Measurements from ENCODE around the gene ZG16B. TPM values are rescaled to one million over a fixed set of nuclear protein-coding genes. Genes with fewer than 3 reads are reported as not detected.
A peak's percentile ranks its signal among the peaks of the same experiment; 100 is the strongest.

ZG16B gene
- total RNA-seq, 1 experiment from 2014 or later: 19.9 TPM

DNA sequence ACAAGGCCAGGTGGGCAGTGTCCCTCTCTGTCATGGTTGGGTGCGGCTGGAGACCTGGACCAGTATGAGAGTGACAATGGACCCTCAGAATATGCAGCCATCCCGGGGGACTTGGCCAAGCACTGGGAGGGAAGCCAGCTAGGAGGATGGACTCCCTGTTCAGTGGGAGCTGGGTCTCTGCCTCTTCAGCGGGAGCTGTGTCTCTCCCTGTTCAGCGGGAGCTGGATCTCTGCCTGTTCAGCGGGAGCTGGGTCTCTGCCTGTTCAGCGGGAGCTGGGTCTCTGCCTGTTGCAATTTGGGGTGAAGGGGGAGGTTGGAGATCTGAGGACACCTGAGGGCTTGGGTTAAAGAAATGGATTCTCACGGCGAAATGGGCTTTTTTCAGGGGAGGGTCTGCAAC is 38.9 kb upstream of the ZG16B start:
- Histone ChIP-seq H3K27ac (no peak overlapping the region), H3K9me3 (ENCODE audit: insufficient read depth, low read depth) (no peaks in the 10 kb centered on the region), H2AFZ (no peak overlapping the region), H4K20me1 (ENCODE audit: insufficient read depth) (no peaks in the 10 kb centered on the region), H3K9me2 (ENCODE audit: insufficient read depth) (no peaks in the 10 kb centered on the region), H3K4me2 (no peak overlapping the region), H3F3A (ENCODE audit: insufficient read depth, low read depth) (peaks cover 40% of the 10 kb centered on the region), H3K4me1 (replicated peaks; ENCODE audit: insufficient read depth) (peaks cover 32% of the 10 kb centered on the region), H3K4me3 (no peak overlapping the region), H3K36me3 (ENCODE audit: low read depth) (no peaks in the 10 kb centered on the region), H3K27me3 (ENCODE audit: insufficient read depth, low read depth) (peaks cover 3% of the 10 kb centered on the region; the same call in 1 of the 2 replicates), H3K79me2 (ENCODE audit: low read depth) (no peaks in the 10 kb centered on the region)
- BruUV-seq (replicated peaks): no TSS peak
- DNase-seq: no peak
- POLR2A ChIA-PET (ENCODE audit: unreplicated experiment): no interaction called here
- intact Hi-C loops (cut with micrococcal nuclease; ENCODE audit: unreplicated experiment): no loop called here
- TF ChIP-seq, protein P1, sequence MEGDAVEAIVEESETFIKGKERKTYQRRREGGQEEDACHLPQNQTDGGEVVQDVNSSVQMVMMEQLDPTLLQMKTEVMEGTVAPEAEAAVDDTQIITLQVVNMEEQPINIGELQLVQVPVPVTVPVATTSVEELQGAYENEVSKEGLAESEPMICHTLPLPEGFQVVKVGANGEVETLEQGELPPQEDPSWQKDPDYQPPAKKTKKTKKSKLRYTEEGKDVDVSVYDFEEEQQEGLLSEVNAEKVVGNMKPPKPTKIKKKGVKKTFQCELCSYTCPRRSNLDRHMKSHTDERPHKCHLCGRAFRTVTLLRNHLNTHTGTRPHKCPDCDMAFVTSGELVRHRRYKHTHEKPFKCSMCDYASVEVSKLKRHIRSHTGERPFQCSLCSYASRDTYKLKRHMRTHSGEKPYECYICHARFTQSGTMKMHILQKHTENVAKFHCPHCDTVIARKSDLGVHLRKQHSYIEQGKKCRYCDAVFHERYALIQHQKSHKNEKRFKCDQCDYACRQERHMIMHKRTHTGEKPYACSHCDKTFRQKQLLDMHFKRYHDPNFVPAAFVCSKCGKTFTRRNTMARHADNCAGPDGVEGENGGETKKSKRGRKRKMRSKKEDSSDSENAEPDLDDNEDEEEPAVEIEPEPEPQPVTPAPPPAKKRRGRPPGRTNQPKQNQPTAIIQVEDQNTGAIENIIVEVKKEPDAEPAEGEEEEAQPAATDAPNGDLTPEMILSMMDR (conservative IDR thresholded peaks at IDR 0.05): no peak
- TF ChIP-seq EZH2 (IDR thresholded peaks at IDR 0.05; ENCODE audit: low read depth): no peak
- CTCF ChIA-PET: no interaction called here

DNA sequence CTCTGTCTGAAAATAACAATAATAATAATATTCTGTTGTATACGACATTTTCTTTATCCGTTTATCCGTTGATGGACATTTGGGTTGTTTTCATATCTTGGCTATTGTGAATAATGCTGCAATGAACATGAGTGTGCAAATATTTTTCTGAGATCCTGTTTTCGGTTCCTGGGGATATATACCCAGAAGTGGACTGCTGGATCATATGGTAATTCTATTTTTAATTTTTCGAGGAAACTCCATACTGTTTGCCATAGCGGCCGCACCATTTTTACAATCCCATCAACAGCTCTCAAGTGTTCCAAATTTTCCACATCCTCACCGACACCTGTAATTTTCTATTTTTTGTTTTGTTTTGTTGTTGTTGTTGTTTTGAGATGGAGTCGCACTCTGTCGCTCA is 37.2 kb upstream of the ZG16B start:
- Histone ChIP-seq H3K27ac (no peak overlapping the region), H4K20me1 (ENCODE audit: insufficient read depth) (no peaks in the 10 kb centered on the region), H3K9me2 (ENCODE audit: insufficient read depth) (no peaks in the 10 kb centered on the region), H3K79me2 (ENCODE audit: low read depth) (no peaks in the 10 kb centered on the region), H3K27me3 (ENCODE audit: insufficient read depth, low read depth) (no peaks in the 10 kb centered on the region), H3F3A (ENCODE audit: insufficient read depth, low read depth) (peaks cover 44% of the 10 kb centered on the region), H3K4me2 (no peak overlapping the region), H3K9me3 (ENCODE audit: insufficient read depth, low read depth) (no peaks in the 10 kb centered on the region), H3K36me3 (ENCODE audit: low read depth) (no peaks in the 10 kb centered on the region), H3K4me3 (no peak overlapping the region), H2AFZ (no peak overlapping the region), H3K4me1 (replicated peaks; ENCODE audit: insufficient read depth) (peaks cover 39% of the 10 kb centered on the region)
- POLR2A ChIA-PET (ENCODE audit: unreplicated experiment): no interaction called here
- CTCF ChIA-PET: interaction anchor here (0.7 kb wide), 1 partner anchor 17 kb away, joined by 3 read pairs; no protein-coding TSS in a partner anchor
- TF ChIP-seq, protein P1 (conservative IDR thresholded peaks at IDR 0.05): no peak
- TF ChIP-seq EZH2 (IDR thresholded peaks at IDR 0.05; ENCODE audit: low read depth): no peak
- intact Hi-C loops (cut with micrococcal nuclease; ENCODE audit: unreplicated experiment): no loop called here
- DNase-seq: no peak
- BruUV-seq (replicated peaks): no TSS peak

DNA sequence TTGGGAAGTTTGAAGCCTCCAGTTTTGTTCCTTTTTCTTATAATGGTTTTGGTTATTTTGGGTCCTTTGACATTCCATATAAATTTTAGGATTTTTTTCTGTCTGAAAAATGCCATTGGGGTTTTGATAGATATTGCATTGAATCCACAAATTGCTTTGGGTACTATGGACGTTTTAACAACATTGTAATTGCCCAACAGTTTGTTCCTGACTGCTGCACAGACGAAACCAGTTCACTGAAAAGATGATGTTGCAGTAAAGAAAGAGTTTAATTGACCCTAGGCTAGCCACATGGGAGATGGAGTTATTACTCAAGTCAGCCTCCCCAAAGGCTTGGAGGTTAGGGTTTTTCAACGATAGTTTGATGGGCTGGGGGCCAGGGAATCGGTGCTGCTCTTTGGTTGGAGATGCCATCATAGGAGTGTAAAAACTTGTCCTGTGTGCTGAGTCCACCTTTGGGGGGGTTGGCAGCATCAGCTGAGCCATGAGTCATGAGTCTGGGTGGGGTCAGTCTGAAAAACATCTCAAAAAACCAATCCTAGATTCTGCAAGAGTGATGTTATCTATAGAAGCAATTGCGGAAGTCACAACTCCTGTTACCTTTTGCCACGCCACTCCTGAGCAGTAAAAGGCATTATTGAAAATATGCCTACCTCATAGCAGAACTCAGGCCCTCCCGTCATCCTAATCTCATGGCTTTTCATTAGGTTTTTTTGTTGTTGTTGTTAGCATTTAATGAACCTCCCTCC is 34.5 kb upstream of the ZG16B start:
- POLR2A ChIA-PET (ENCODE audit: unreplicated experiment): no interaction called here
- Histone ChIP-seq H3K4me1 (replicated peaks; ENCODE audit: insufficient read depth) (peaks cover 53% of the 10 kb centered on the region), H4K20me1 (ENCODE audit: insufficient read depth) (no peaks in the 10 kb centered on the region), H3K4me2 (peak overlapping the region; percentile 67), H3K36me3 (ENCODE audit: low read depth) (no peaks in the 10 kb centered on the region), H3K27me3 (ENCODE audit: insufficient read depth, low read depth) (no peaks in the 10 kb centered on the region), H3K9me3 (ENCODE audit: insufficient read depth, low read depth) (no peaks in the 10 kb centered on the region), H2AFZ (peak overlapping the region; percentile 39; the same call in 1 of the 2 replicates), H3K27ac (peak overlapping the region; percentile 87), H3F3A (ENCODE audit: insufficient read depth, low read depth) (peaks cover 55% of the 10 kb centered on the region), H3K9me2 (ENCODE audit: insufficient read depth) (no peaks in the 10 kb centered on the region), H3K79me2 (ENCODE audit: low read depth) (no peaks in the 10 kb centered on the region), H3K4me3 (peak overlapping the region; percentile 18; the same call in 1 of the 2 replicates)
- TSS peak; percentile 72 for BruUV-seq (replicated peaks)
- TF ChIP-seq, protein P1 (conservative IDR thresholded peaks at IDR 0.05): no peak
- TF ChIP-seq EZH2 (IDR thresholded peaks at IDR 0.05; ENCODE audit: low read depth): no peak
- CTCF ChIA-PET: interaction anchor here (0.7 kb wide), 1 partner anchor 63 kb away, joined by 4 read pairs; the partner anchor contains the start of gene PRSS22
- DNase-seq: peak; percentile 69 to 86
- intact Hi-C loops (cut with micrococcal nuclease; ENCODE audit: unreplicated experiment): loop anchor here (2.0 kb wide), 1 partner anchor 17 kb away; no protein-coding TSS in a partner anchor
